Neuronal stem cell (in vitro differentiated cells): ENCODE results near the gene TAP2.

ENCODE experiments used
- DNase-seq: peaks from one replicate; pipeline ENCODE4 v3.0.0-alpha.2; 2013; ENCODE audit warnings: low spot score
- H2AFZ ChIP-seq: one replicate; pipeline ENCODE4 v1.6.1; 2013; ENCODE audit warnings: mild to moderate bottlenecking, low read length, inconsistent platforms
- H2AK5ac ChIP-seq: 2 replicates; pipeline ENCODE4 v1.6.1; 2013; ENCODE audit warnings: low read depth, mild to moderate bottlenecking, inconsistent platforms, low read length, moderate library complexity, mixed read lengths
- H2BK120ac ChIP-seq: 2 replicates; pipeline ENCODE4 v1.6.1; 2013; ENCODE audit warnings: low read depth, mild to moderate bottlenecking, inconsistent platforms, low read length, moderate library complexity, mixed read lengths
- H2BK12ac ChIP-seq: one replicate; pipeline ENCODE4 v1.6.1; 2013; ENCODE audit warnings: low read length, inconsistent platforms
- H2BK15ac ChIP-seq: 2 replicates; pipeline ENCODE4 v1.6.1; 2013; ENCODE audit warnings: mild to moderate bottlenecking, low read length, inconsistent platforms, mixed read lengths
- H2BK5ac ChIP-seq: one replicate; pipeline ENCODE4 v1.6.1; 2013; ENCODE audit warnings: inconsistent platforms, mild to moderate bottlenecking, low read length, moderate library complexity
- H3K14ac ChIP-seq: one replicate; pipeline ENCODE4 v1.6.1; 2013; ENCODE audit warnings: low read length, inconsistent platforms
- H3K18ac ChIP-seq: 2 replicates; pipeline ENCODE4 v1.6.1; 2013; ENCODE audit warnings: low read length, inconsistent platforms
- H3K23ac ChIP-seq: 2 replicates; pipeline ENCODE4 v1.6.1; 2013; ENCODE audit warnings: low read depth, mild to moderate bottlenecking, mixed read lengths, low read length, inconsistent platforms; ENCODE audit not compliant: poor library complexity
- H3K27ac ChIP-seq: replicated peaks from 3 replicates; pipeline ENCODE4 v1.5.1; 2013; ENCODE audit warnings: low read length, inconsistent platforms
- H3K27me3 ChIP-seq, 3 experiments: 2 replicates each; pipeline ENCODE4 v1.6.1; 2013; ENCODE audit warnings: low read length in 3 of 3, mild to moderate bottlenecking in 2 of 3, inconsistent platforms in 1 of 3, low read depth in 1 of 3, mixed read lengths in 1 of 3, moderate library complexity in 1 of 3; ENCODE audit not compliant: control insufficient read depth in 3 of 3, insufficient read depth in 3 of 3
- H3K36me3 ChIP-seq, 2 donors: replicated peaks in 1 of 2; 2 replicates each; pipeline ENCODE4 v1.6.1; 2013; ENCODE audit warnings: low read length in 2 of 2; ENCODE audit not compliant: control insufficient read depth in 2 of 2, insufficient read depth in 2 of 2
- H3K4ac ChIP-seq: 2 replicates; pipeline ENCODE4 v1.6.1; 2013; ENCODE audit warnings: inconsistent platforms, mild to moderate bottlenecking, low read length, moderate library complexity
- H3K4me1 ChIP-seq, 2 donors: 1 replicate in 1 of 2; 2 replicates in 1 of 2; pipeline ENCODE4 v1.6.1; 2013; ENCODE audit warnings: low read length in 2 of 2, low read depth in 1 of 2; ENCODE audit not compliant: control insufficient read depth in 2 of 2, insufficient read depth in 1 of 2
- H3K4me2 ChIP-seq: one replicate; pipeline ENCODE4 v1.6.1; 2013; ENCODE audit warnings: mild to moderate bottlenecking, low read length, inconsistent platforms; ENCODE audit not compliant: insufficient read depth, poor library complexity, severe bottlenecking
- H3K4me3 ChIP-seq, 2 donors: 2 replicates each; pipeline ENCODE4 v1.5.1; 2013; ENCODE audit warnings: low read length in 2 of 2, mild to moderate bottlenecking in 2 of 2, inconsistent platforms in 1 of 2, moderate library complexity in 1 of 2
- H3K79me1 ChIP-seq: one replicate; pipeline ENCODE4 v1.6.1; 2013; ENCODE audit warnings: low read depth, mild to moderate bottlenecking, inconsistent platforms, low read length, moderate library complexity
- H3K9ac ChIP-seq: one replicate; pipeline ENCODE4 v1.6.1; 2013; ENCODE audit warnings: mild to moderate bottlenecking, low read depth, low read length, inconsistent platforms; ENCODE audit not compliant: poor library complexity
- H3K9me3 ChIP-seq, 2 donors: replicated peaks in 1 of 2; 2 replicates each; pipeline versions ENCODE3 to v1.6.1; 2013; ENCODE audit warnings: low read length in 2 of 2, mild to moderate bottlenecking in 2 of 2, inconsistent platforms in 1 of 2, low read depth in 1 of 2, mixed read lengths in 1 of 2, moderate library complexity in 1 of 2; ENCODE audit not compliant: control insufficient read depth in 2 of 2, insufficient read depth in 1 of 2
- H4K8ac ChIP-seq: one replicate; pipeline ENCODE4 v1.6.1; 2013; ENCODE audit warnings: low read depth, mild to moderate bottlenecking, inconsistent platforms, low read length, moderate library complexity
- H4K91ac ChIP-seq: one replicate; pipeline ENCODE4 v1.6.1; 2013; ENCODE audit warnings: low read length, low read depth, mild to moderate bottlenecking, inconsistent platforms; ENCODE audit not compliant: poor library complexity
- WGBS, 2 donors: extraction: QIAGEN DNeasy Blood & Tissue Kit; methylation state at CpG; one replicate each; pipeline ENCODE4 v1.1.7; 2013; ENCODE audit warnings: missing lambda C conversion rate in 2 of 2, mixed read lengths in 1 of 2; ENCODE audit not compliant: insufficient read length in 2 of 2, insufficient replicate concordance in 1 of 2; ENCODE audit errors: extremely low coverage in 2 of 2; 5-methylcytosine and 5-hydroxymethylcytosine counted together

The TAP2 gene

GRCh38 chr6:32854376-32855178 is 16.0 kb upstream of the TAP2 start:
- Histone ChIP-seq H4K91ac (no peak overlapping the region), H3K4me2 (peak overlapping the region; percentile 99), H2BK15ac (no peak overlapping the region), H3K4me1 (peaks cover 2 to 14% of the 10 kb centered on the region in 2 donors), H2BK120ac (no peak overlapping the region), H2AFZ (peak overlapping the region; percentile 99), H3K14ac (no peak overlapping the region), H3K23ac (no peak overlapping the region), H3K9me3 (no peaks in the 10 kb centered on the region), H3K18ac (peak overlapping the region; percentile 57), H2AK5ac (no peak overlapping the region), H2BK5ac (no peak overlapping the region), H3K4me3 (peak overlapping the region; percentile 65 to 71), H3K27me3 (peaks cover 6 to 96% (median 42%) of the 10 kb centered on the region in 3 experiments), H3K36me3 (no peaks in the 10 kb centered on the region), H2BK12ac (no peak overlapping the region), H3K79me1 (no peaks in the 10 kb centered on the region), H3K9ac (peak overlapping the region; percentile 22), H3K4ac (no peak overlapping the region), H3K27ac (no peak overlapping the region), H4K8ac (no peak overlapping the region)
- no CpG with 5 or more reads among the region's 24 CpGs for WGBS, 2 donors
- DNase-seq, result no peak

GRCh38 chr6:32853541-32854375 is 15.2 kb upstream of the TAP2 start, which contains the start of the genes PSMB9 and TAP1:
Gene PSMB9 (plus strand): TSS chr6:32854192. CDS start chr6:32854230, 38 bp downstream.
Gene TAP1 (minus strand): TSS chr6:32853704. CDS start chr6:32853636, 68 bp downstream.
- Histone ChIP-seq H3K4me3 (peak within 1 kb of the TSS; percentile 71 to 86), H3K36me3 (no peaks in the 10 kb centered on the region), H3K9me3 (no peaks in the 10 kb centered on the region), H3K9ac (peak within 1 kb of the TSS; percentile 89), H4K8ac (no peak within 1 kb of the TSS), H3K27ac (no peak within 1 kb of the TSS), H2AK5ac (no peak within 1 kb of the TSS), H2BK15ac (peak within 1 kb of the TSS; percentile 84), H3K4me1 (peaks cover 2 to 14% of the 10 kb centered on the region in 2 donors), H2BK120ac (no peak within 1 kb of the TSS), H4K91ac (peak within 1 kb of the TSS; percentile 15), H3K14ac (no peak within 1 kb of the TSS), H3K27me3 (peaks cover 6 to 93% (median 42%) of the 10 kb centered on the region in 3 experiments), H3K18ac (peak within 1 kb of the TSS; percentile 88), H3K79me1 (no peaks in the 10 kb centered on the region), H2BK12ac (peak within 1 kb of the TSS; percentile 27), H3K4me2 (peak within 1 kb of the TSS; percentile 99), H2AFZ (peak within 1 kb of the TSS; percentile 99), H2BK5ac (peak within 1 kb of the TSS; percentile 25), H3K23ac (peak within 1 kb of the TSS; percentile 36), H3K4ac (no peak within 1 kb of the TSS)
- no CpG with 5 or more reads among the region's 68 CpGs for WGBS, 2 donors
- peak; percentile 86 for DNase-seq

GRCh38 chr6:32852844-32853540 is 14.5 kb upstream of the TAP2 start:
- WGBS, 2 donors, result no CpG with 5 or more reads among the region's 41 CpGs
- H3K27ac ChIP-seq, result no peak overlapping the region
- peak overlapping the region; percentile 99 for H2AFZ ChIP-seq
- H4K8ac ChIP-seq, result no peak overlapping the region
- no peak overlapping the region for H2BK120ac ChIP-seq
- no peaks in the 10 kb centered on the region for H3K79me1 ChIP-seq
- no peak for DNase-seq
- no peak overlapping the region for H3K14ac ChIP-seq
- no peak overlapping the region for H2AK5ac ChIP-seq
- H3K23ac ChIP-seq, result peak overlapping the region; percentile 36
- peak overlapping the region; percentile 89 for H3K9ac ChIP-seq
- peak overlapping the region; percentile 84 for H2BK15ac ChIP-seq
- peak overlapping the region; percentile 99 for H3K4me2 ChIP-seq
- no peaks in the 10 kb centered on the region for H3K36me3 ChIP-seq
- H3K27me3 ChIP-seq, result peaks cover 6 to 94% (median 42%) of the 10 kb centered on the region in 3 experiments
- peaks cover 2 to 14% of the 10 kb centered on the region in 2 donors for H3K4me1 ChIP-seq
- peak overlapping the region; percentile 27 for H2BK12ac ChIP-seq
- no peak overlapping the region for H2BK5ac ChIP-seq
- no peaks in the 10 kb centered on the region for H3K9me3 ChIP-seq
- peak overlapping the region; percentile 71 to 86 for H3K4me3 ChIP-seq
- no peak overlapping the region for H3K4ac ChIP-seq
- peak overlapping the region; percentile 15 for H4K91ac ChIP-seq
- H3K18ac ChIP-seq, result peak overlapping the region; percentile 88
